Choroid plexus epithelial cell (primary cell): ENCODE measurements around the gene MORC2.

Source experiments
- DNase-seq: peaks from one replicate; pipeline ENCODE4 v3.0.0-alpha.2; 2010; ENCODE audit warnings: low read depth
- H3K4me3 ChIP-seq: 2 replicates; pipeline ENCODE4 v1.5.1; 2011; ENCODE audit warnings: low read depth, mild to moderate bottlenecking, control low read depth, low read length, moderate library complexity
- TF ChIP-seq, protein P1 (sequence below): conservative IDR thresholded peaks from 2 replicates; pipeline ENCODE4 v1.5.1; 2011; ENCODE audit warnings: low read depth, mild to moderate bottlenecking, control low read depth, inconsistent platforms, low read length, moderate library complexity

Gene MORC2

DNA sequence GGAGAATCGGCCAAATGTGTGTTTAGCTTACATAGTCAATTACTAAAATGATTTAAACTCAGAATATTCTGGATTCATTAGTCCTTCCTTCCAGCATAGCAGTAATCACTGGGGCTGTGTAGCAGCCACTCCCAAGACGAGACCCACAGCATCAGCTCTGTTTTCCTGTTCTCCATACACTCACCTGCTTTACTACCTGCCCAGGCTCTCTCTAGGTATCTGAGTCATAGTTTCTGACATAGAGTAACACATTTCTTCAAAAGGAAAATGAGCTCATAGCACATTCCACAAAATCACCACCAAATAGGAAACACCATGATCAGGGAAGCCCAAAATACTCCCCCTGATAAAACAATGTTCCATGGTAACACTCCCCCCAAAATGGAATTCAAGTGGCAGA, 22.9 kb downstream of the MORC2 start:
- H3K4me3 ChIP-seq = no peak overlapping the region
- TF ChIP-seq, protein P1, sequence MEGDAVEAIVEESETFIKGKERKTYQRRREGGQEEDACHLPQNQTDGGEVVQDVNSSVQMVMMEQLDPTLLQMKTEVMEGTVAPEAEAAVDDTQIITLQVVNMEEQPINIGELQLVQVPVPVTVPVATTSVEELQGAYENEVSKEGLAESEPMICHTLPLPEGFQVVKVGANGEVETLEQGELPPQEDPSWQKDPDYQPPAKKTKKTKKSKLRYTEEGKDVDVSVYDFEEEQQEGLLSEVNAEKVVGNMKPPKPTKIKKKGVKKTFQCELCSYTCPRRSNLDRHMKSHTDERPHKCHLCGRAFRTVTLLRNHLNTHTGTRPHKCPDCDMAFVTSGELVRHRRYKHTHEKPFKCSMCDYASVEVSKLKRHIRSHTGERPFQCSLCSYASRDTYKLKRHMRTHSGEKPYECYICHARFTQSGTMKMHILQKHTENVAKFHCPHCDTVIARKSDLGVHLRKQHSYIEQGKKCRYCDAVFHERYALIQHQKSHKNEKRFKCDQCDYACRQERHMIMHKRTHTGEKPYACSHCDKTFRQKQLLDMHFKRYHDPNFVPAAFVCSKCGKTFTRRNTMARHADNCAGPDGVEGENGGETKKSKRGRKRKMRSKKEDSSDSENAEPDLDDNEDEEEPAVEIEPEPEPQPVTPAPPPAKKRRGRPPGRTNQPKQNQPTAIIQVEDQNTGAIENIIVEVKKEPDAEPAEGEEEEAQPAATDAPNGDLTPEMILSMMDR = no peak
- DNase-seq = no peak

GRCh38 chr22:30944986-30945385, 23.6 kb downstream of the MORC2 start:
- no peak for DNase-seq
- no peak overlapping the region for H3K4me3 ChIP-seq
- TF ChIP-seq, protein P1 = no peak

- H3K4me3 ChIP-seq = no peak overlapping the region
- DNase-seq = no peak
- TF ChIP-seq, protein P1 = no peak
Measured at GRCh38 chr22:30943368-30943767, 25.2 kb downstream of the MORC2 start.

GRCh38 chr22:30941363-30941740, 27.2 kb downstream of the MORC2 start:
- DNase-seq = no peak
- H3K4me3 ChIP-seq = no peak overlapping the region
- TF ChIP-seq, protein P1 = no peak

- no peak overlapping the region for H3K4me3 ChIP-seq
- DNase-seq = no peak
- TF ChIP-seq, protein P1 = no peak
Measured at GRCh38 chr22:30940685-30941362, 27.8 kb downstream of the MORC2 start.

GRCh38 chr22:30934053-30934452, 34.5 kb downstream of the MORC2 start:
- DNase-seq = no peak
- H3K4me3 ChIP-seq = no peak overlapping the region
- TF ChIP-seq, protein P1 = no peak

- DNase-seq = no peak
- no peak overlapping the region for H3K4me3 ChIP-seq
- TF ChIP-seq, protein P1 = no peak
Measured at GRCh38 chr22:30933457-30933856, 35.1 kb downstream of the MORC2 start.
